ENCODE results near the gene CARNS1. TPM values are rescaled to one million over a fixed set of nuclear protein-coding genes. Genes with fewer than 3 reads are reported as not detected.

Gene CARNS1
- total and polyA plus RNA-seq, 2 of the 13 experiments (the other 11 are each of a cell fraction or from before 2014, with no cell fraction given): not detected

GRCh38 chr11:67464411-67465188, 49.1 kb downstream of the CARNS1 start (continued):
- TF ChIP-seq ZNF281 (CRISPR knock-in tag; IDR thresholded peaks at IDR 0.05; ENCODE audit: borderline replicate concordance): no peak
- TF ChIP-seq ZNF274 (CRISPR knock-in tag; IDR thresholded peaks at IDR 0.05): peak; percentile 38; the same call in 1 of the 2 replicates
- no peak for TF ChIP-seq HMGA1 (CRISPR knock-in tag; conservative IDR thresholded peaks at IDR 0.05)
- TF ChIP-seq SNRNP70 (IDR thresholded peaks at IDR 0.05; ENCODE audit: low read depth, low read length): no peak
- TF ChIP-seq, protein P1, sequence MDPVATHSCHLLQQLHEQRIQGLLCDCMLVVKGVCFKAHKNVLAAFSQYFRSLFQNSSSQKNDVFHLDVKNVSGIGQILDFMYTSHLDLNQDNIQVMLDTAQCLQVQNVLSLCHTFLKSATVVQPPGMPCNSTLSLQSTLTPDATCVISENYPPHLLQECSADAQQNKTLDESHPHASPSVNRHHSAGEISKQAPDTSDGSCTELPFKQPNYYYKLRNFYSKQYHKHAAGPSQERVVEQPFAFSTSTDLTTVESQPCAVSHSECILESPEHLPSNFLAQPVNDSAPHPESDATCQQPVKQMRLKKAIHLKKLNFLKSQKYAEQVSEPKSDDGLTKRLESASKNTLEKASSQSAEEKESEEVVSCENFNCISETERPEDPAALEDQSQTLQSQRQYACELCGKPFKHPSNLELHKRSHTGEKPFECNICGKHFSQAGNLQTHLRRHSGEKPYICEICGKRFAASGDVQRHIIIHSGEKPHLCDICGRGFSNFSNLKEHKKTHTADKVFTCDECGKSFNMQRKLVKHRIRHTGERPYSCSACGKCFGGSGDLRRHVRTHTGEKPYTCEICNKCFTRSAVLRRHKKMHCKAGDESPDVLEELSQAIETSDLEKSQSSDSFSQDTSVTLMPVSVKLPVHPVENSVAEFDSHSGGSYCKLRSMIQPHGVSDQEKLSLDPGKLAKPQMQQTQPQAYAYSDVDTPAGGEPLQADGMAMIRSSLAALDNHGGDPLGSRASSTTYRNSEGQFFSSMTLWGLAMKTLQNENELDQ (CRISPR knock-in tag; IDR thresholded peaks at IDR 0.05; ENCODE audit: borderline replicate concordance): no peak
- peak; percentile 51 for TF ChIP-seq MYPOP (CRISPR knock-in tag; IDR thresholded peaks at IDR 0.05)
- TF ChIP-seq MXI1 (IDR thresholded peaks at IDR 0.05; ENCODE audit: borderline replicate concordance, low read depth, low read length): peak; percentile 57; the same call in 1 of the 3 replicates
- TF ChIP-seq GABPA (IDR thresholded peaks at IDR 0.05; ENCODE audit: low read depth, low read length): peak; percentile 52
- peak; percentile 82 for TF ChIP-seq GABPA (CRISPR knock-in tag; IDR thresholded peaks at IDR 0.05; ENCODE audit: low read depth)
- no peak for TF ChIP-seq MAFK (conservative IDR thresholded peaks at IDR 0.05 in 1 of 2, IDR thresholded peaks at IDR 0.05 in 1 of 2; ENCODE audit: low read length in 2 of 2)
- TF ChIP-seq YEATS4 (CRISPR knock-in tag; IDR thresholded peaks at IDR 0.05; ENCODE audit: borderline replicate concordance): peak; percentile 52; the same call in 1 of the 2 replicates
- TF ChIP-seq HIVEP1 (CRISPR knock-in tag; IDR thresholded peaks at IDR 0.05): 0 out of 2 replicates have a peak, but pooled peaks have one; percentile 3
- no peak for TF ChIP-seq ZNF432 (CRISPR knock-in tag; IDR thresholded peaks at IDR 0.05; ENCODE audit: borderline replicate concordance)
- no peak; the same call in 1 of the 2 replicates for TF ChIP-seq ZSCAN21 (CRISPR knock-in tag; IDR thresholded peaks at IDR 0.05; ENCODE audit: borderline replicate concordance)
- TF ChIP-seq POGZ (CRISPR knock-in tag; IDR thresholded peaks at IDR 0.05): no peak; the same call in 1 of the 2 replicates
- TF ChIP-seq SUZ12 (IDR thresholded peaks at IDR 0.05; ENCODE audit: low read depth, low read length): no peak
- TF ChIP-seq, protein P2, sequence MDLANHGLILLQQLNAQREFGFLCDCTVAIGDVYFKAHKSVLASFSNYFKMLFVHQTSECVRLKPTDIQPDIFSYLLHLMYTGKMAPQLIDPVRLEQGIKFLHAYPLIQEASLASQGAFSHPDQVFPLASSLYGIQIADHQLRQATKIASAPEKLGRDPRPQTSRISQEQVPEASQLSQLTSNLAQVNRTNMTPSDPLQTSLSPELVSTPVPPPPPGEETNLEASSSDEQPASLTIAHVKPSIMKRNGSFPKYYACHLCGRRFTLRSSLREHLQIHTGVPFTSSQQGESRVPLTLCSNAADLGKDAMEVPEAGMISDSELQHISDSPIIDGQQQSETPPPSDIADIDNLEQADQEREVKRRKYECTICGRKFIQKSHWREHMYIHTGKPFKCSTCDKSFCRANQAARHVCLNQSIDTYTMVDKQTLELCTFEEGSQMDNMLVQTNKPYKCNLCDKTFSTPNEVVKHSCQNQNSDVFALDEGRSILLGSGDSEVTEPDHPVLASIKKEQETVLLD (CRISPR knock-in tag; IDR thresholded peaks at IDR 0.05; ENCODE audit: low read depth): peak; percentile 83
- no peak for TF ChIP-seq ZNF839 (CRISPR knock-in tag; IDR thresholded peaks at IDR 0.05; ENCODE audit: borderline replicate concordance)
- TF ChIP-seq ZMYM4 (CRISPR knock-in tag; IDR thresholded peaks at IDR 0.05): peak; percentile 47; the same call in 1 of the 2 replicates
- TF ChIP-seq U2AF1 (optimal IDR thresholded peaks at IDR 0.05; ENCODE audit: low read depth, low read length): no peak
